ENCODE data around the gene PTPRF. TPM values are rescaled to one million over a fixed set of nuclear protein-coding genes. Genes with fewer than 3 reads are reported as not detected.

Gene PTPRF
- total and polyA plus RNA-seq, 3 donors from 2014 or later, result 43.1 to 51.0 (median 45.4) TPM

GRCh38 chr1:43605766-43606165 is 75.1 kb downstream of the PTPRF start:
- WGBS, 2 donors, result 90 to 100% methylated on average over 5 to 7 of the region's 7 CpGs

GRCh38 chr1:43606624-43607023 is 75.9 kb downstream of the PTPRF start:
- Histone ChIP-seq H3K27me3 (no peaks in the 10 kb centered on the region), H3K9me3 (no peaks in the 10 kb centered on the region), H3K36me3 (ENCODE audit: low read depth, missing control alignments) (no peaks in the 10 kb centered on the region), H3K4me1 (no peaks in the 10 kb centered on the region), H3K4me3 (no peak overlapping the region), H3K27ac (no peak overlapping the region)
- 97 to 98% methylated on average over 6 to 13 of the region's 13 CpGs for WGBS, 2 donors
- DNase-seq, result no peak
- intact Hi-C loops (cut with DNase I; ENCODE audit: low total_unique reads), result no loop called here
- no peak for TF ChIP-seq POLR2A (IDR thresholded peaks at IDR 0.05)
- TF ChIP-seq CTCF (IDR thresholded peaks at IDR 0.05), result no peak

More at GRCh38 chr1:43605766-43606165, 75.1 kb downstream of the PTPRF start:
- H3K4me1 ChIP-seq, result no peaks in the 10 kb centered on the region
- no peak overlapping the region for H3K4me3 ChIP-seq
- H3K27me3 ChIP-seq, result no peaks in the 10 kb centered on the region
- intact Hi-C loops (cut with DNase I; ENCODE audit: low total_unique reads), result no loop called here
- H3K9me3 ChIP-seq, result no peaks in the 10 kb centered on the region
- H3K27ac ChIP-seq, result no peak overlapping the region
- TF ChIP-seq POLR2A (IDR thresholded peaks at IDR 0.05) (no peak), CTCF (IDR thresholded peaks at IDR 0.05) (no peak)
- no peak for DNase-seq
- H3K36me3 ChIP-seq (ENCODE audit: low read depth, missing control alignments), result no peaks in the 10 kb centered on the region

GRCh38 chr1:43608827-43609226 is 78.1 kb downstream of the PTPRF start:
- intact Hi-C loops (cut with DNase I; ENCODE audit: low total_unique reads), result no loop called here
- WGBS, 2 donors, result 49 to 74% methylated on average over 5 of the region's 5 CpGs
- no peak for DNase-seq
- Histone ChIP-seq H3K4me1 (no peaks in the 10 kb centered on the region), H3K36me3 (ENCODE audit: low read depth, missing control alignments) (no peaks in the 10 kb centered on the region), H3K27me3 (no peaks in the 10 kb centered on the region), H3K27ac (no peak overlapping the region), H3K9me3 (no peaks in the 10 kb centered on the region), H3K4me3 (no peak overlapping the region)
- TF ChIP-seq POLR2A (IDR thresholded peaks at IDR 0.05) (no peak), CTCF (IDR thresholded peaks at IDR 0.05) (no peak)

- no peaks in the 10 kb centered on the region for H3K36me3 ChIP-seq (ENCODE audit: low read depth, missing control alignments)
Observed at GRCh38 chr1:43610339-43610738, 79.7 kb downstream of the PTPRF start.

More at GRCh38 chr1:43610339-43610738, 79.7 kb downstream of the PTPRF start:
- DNase-seq, result no peak
- Histone ChIP-seq H3K4me3 (no peak overlapping the region), H3K4me1 (no peaks in the 10 kb centered on the region), H3K27me3 (no peaks in the 10 kb centered on the region), H3K9me3 (no peaks in the 10 kb centered on the region), H3K27ac (no peak overlapping the region)
- TF ChIP-seq POLR2A (IDR thresholded peaks at IDR 0.05) (no peak), CTCF (IDR thresholded peaks at IDR 0.05) (no peak)
- intact Hi-C loops (cut with DNase I; ENCODE audit: low total_unique reads), result no loop called here
- 88 to 96% methylated on average over 5 of the region's 5 CpGs for WGBS, 2 donors
